ENCODE results near the gene POPDC3. TPM values are rescaled to one million over a fixed set of nuclear protein-coding genes. Genes with fewer than 3 reads are reported as not detected.

The POPDC3 gene
- total RNA-seq, 1 experiment from 2014 or later: 24.2 TPM

- Histone ChIP-seq H3K79me2 (ENCODE audit: low read depth) (no peaks in the 10 kb centered on the region), H3K27ac (no peak overlapping the region), H4K20me1 (ENCODE audit: insufficient read depth) (no peaks in the 10 kb centered on the region), H3K36me3 (ENCODE audit: low read depth) (no peaks in the 10 kb centered on the region), H3K27me3 (ENCODE audit: insufficient read depth, low read depth) (no peaks in the 10 kb centered on the region), H3F3A (ENCODE audit: insufficient read depth, low read depth) (no peaks in the 10 kb centered on the region), H3K9me2 (ENCODE audit: insufficient read depth) (no peaks in the 10 kb centered on the region), H3K9me3 (ENCODE audit: insufficient read depth, low read depth) (no peaks in the 10 kb centered on the region), H3K4me3 (no peak overlapping the region), H3K4me1 (replicated peaks; ENCODE audit: insufficient read depth) (peaks cover 9% of the 10 kb centered on the region; the same call in 1 of the 2 replicates), H3K4me2 (no peak overlapping the region), H2AFZ (no peak overlapping the region)
- no peak for TF ChIP-seq CTCF (conservative IDR thresholded peaks at IDR 0.05)
- TF ChIP-seq EZH2 (IDR thresholded peaks at IDR 0.05; ENCODE audit: low read depth): no peak
- CTCF ChIA-PET: no interaction called here
- no TSS peak for BruUV-seq (replicated peaks)
- intact Hi-C loops (cut with micrococcal nuclease; ENCODE audit: unreplicated experiment): no loop called here
- POLR2A ChIA-PET (ENCODE audit: unreplicated experiment): no interaction called here
- peak in 1 of 2 experiments; percentile 11 for DNase-seq
These were observed 71.1 kb downstream of the POPDC3 start for GRCh38 chr6:105108631-105109262.

Other genes starting within 250 kb of the POPDC3 start
- not detected in 2 replicates for gene LIN28B, start 222.9 kb downstream of the POPDC3 start, total RNA-seq (2021)
- 35.8 and 36.7 TPM in 2 replicates for gene PREP, start 223.1 kb upstream of the POPDC3 start, total RNA-seq (2021)

Data from PC-9 (cell line).